Measurements from ENCODE around the gene MBD3L2B. TPM values are rescaled to one million over a fixed set of nuclear protein-coding genes. Genes with fewer than 3 reads are reported as not detected.

The MBD3L2B gene
- total RNA-seq, 1 donor from 2014 or later, result not detected

DNA sequence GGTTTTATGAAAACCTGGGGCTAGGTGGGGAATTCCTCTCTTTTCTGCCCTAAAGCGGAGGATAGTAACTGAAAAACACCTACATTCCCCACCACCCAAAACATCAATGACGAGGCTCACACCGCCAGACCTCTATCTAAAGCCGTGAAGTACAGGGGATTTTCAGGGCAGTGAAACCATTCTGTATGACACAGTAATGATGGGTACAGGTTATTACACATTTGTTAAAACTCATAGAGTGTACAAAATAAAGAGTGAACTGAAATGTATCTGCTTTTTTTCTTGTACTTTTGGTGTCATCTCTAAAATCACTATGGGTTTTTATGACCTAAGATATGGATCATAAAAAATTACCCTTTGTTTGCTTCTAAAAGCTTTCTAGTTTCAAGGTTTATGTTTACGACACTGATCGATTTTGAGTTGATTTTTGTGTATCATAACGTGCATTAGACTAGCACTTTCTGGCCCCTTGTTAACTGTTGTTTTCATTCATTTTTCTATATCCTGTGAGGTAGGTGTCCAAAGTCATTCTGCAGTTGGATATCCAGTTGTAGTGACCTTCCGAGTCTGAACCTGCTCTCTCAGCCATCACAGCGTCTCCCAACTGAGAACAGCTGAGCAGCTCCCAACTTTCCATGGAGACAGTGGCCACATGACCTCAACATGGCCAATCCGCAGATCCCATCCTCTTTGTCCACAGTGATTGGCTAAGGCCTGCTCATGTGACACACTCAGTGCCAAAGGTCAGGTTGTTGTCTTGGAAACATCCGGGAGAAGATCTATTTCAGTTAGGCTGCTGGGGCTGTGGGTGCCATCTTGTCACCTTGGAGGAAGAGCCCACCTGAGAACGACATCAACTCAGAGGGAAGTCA, 10.3 kb downstream of the MBD3L2B start:
- DNase-seq (ENCODE audit: low spot score), result no peak

- DNase-seq (ENCODE audit: low spot score), result no peak
Observed at GRCh38 chr19:7007859-7008258, 13.4 kb downstream of the MBD3L2B start.

- DNase-seq (ENCODE audit: low spot score), result no peak
Observed at GRCh38 chr19:7006135-7006704, 15.0 kb downstream of the MBD3L2B start.

GRCh38 chr19:7004313-7004931, 16.8 kb downstream of the MBD3L2B start:
- DNase-seq (ENCODE audit: low spot score), result no peak

DNA sequence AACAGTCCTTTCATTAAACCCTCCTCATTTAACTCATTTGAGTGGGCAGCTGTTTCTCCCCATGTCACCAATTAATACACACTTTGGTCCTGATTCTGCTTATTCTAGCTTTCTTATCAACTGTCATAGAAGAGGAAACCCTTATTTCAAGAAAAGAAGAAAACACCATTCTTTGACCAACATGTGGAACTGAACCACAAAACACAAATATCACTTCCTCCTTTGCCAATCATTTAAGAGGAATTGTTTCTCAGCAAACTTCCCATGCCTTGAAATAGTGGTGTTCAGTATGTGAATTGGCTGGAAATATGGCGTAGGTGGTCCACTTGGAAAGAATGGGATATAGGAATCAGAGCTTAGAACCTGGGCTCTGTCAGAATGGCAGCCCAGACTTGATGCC, 20.4 kb downstream of the MBD3L2B start:
- DNase-seq (ENCODE audit: low spot score), result no peak

GRCh38 chr19:7000333-7000732, 20.9 kb downstream of the MBD3L2B start:
- no peak for DNase-seq (ENCODE audit: low spot score)

DNA sequence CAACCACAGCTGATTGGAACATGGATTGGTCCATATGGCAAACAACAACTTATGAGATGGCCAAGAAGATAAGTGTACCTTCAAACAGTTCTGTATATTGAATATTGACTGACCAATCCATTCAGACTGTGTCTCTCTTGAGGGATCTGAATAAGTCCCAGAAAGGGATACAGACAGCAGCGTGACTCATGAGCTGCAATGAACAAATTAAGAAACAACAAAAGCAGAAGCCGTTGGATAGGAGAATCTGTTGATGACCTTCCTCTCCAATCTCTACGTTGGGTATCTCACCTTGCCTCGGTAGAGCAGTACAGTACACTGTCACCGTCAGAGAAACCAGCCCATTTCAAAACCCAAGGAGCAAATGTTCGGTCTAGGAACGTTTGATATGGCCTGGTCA, 21.3 kb downstream of the MBD3L2B start:
- DNase-seq (ENCODE audit: low spot score), result no peak

GRCh38 chr19:6997679-6998445, 23.4 kb downstream of the MBD3L2B start:
- DNase-seq (ENCODE audit: low spot score), result no peak

DNA sequence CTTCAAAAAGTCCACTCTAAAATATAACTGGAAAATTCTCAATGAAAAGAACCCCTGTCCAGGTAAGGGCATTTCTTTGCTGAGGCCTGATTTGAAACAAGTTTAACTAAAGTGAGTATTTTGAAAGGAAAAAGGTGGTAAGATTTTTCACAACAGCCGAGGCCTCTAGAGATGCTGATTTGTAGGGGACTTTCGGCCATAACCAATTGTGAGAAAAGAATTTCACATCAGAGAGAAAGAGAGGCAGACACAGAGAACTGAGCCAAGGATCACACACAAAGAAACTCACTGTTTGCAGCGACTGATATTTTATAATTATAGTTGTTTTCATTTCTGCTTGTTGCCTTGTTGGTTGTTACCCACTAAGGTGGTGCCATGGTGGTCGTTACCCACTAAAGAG, 24.4 kb downstream of the MBD3L2B start:
- DNase-seq (ENCODE audit: low spot score), result no peak

DNA sequence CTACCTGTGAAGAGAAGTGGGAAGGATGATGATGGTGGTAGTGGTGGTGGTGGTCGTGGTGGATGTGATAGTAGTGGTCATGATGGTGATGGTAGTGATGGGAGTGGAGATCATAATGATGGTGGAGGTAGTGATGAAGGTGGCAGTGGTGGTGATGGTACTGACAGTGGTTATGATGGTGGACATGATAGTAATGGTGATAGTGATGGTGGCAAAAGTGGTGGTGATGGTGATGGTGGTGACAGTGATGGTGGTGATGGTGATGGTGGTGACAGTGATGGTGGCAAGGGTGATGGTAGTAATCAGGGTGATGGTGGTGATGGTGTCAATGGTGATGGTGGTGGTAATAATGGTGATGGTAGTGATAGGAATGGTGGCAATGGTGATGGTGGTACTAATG, 26.2 kb downstream of the MBD3L2B start:
- no peak for DNase-seq (ENCODE audit: low spot score)

DNA sequence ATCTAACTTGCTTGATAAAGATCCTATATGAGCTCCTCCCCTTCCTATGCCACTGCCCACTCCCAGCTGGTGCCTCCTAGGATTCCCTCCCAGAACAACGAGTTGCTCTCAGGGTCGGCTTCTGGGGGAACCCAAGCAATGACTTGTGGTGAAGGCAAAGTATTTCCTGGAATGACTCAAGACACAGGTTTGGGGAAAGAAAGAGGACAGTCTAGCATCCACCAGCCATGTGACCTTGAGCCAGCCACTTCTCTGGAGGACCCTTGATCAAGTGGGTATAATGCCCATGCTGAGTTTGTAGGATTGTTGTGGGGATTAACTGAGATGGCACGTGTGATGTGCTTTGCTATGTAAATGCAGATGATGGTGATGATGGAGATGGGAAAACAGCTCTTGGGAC, 33.0 kb downstream of the MBD3L2B start:
- no peak for DNase-seq (ENCODE audit: low spot score)

- DNase-seq (ENCODE audit: low spot score), result no peak
Observed at GRCh38 chr19:6987850-6988249, 33.4 kb downstream of the MBD3L2B start.

GRCh38 chr19:6983448-6983847, 37.8 kb downstream of the MBD3L2B start:
- no peak for DNase-seq (ENCODE audit: low spot score)

DNA sequence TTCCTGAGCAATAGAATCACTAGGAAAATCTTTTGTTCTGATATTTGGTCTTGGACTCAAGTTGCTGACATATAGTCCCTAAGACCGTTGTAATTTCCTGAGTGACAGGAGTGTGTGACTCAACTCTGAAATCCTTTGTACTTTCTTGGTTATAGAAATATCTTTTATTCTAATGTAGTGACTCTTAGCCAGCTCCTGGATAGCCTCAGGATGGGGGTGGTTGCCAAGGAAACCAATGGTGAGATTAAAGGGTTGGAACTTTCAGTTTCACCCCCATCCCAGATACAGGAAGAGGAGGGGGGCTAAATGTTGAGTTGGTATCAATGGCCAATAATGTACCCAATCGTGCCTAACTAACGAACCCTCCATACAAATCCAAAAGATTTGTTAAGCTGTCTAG, 41.8 kb downstream of the MBD3L2B start:
- DNase-seq (ENCODE audit: low spot score), result no peak

- DNase-seq (ENCODE audit: low spot score), result no peak
Observed at GRCh38 chr19:6976197-6976596, 45.0 kb downstream of the MBD3L2B start.

- no peak for DNase-seq (ENCODE audit: low spot score)
Observed at GRCh38 chr19:6971366-6971765, 49.9 kb downstream of the MBD3L2B start.

DNA sequence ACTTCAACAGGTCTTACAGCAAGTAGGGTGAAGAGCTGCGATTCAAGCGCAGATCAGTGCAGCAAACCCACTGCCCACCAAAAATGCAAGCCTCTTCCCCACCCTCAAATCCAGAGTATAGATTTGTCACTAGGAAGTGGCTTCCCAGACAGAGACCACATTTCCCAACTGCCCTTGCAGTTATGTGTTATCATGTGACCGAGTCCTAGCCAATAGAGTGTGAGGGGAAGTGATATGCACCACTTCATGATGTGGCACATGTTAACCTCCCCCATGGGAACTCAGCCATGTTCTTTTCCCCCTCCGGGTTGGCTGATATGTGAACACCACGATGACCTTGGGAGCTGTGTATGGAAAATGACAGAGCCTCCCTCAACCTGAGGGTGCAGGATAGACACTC, 50.8 kb downstream of the MBD3L2B start:
- no peak for DNase-seq (ENCODE audit: low spot score)

DNA sequence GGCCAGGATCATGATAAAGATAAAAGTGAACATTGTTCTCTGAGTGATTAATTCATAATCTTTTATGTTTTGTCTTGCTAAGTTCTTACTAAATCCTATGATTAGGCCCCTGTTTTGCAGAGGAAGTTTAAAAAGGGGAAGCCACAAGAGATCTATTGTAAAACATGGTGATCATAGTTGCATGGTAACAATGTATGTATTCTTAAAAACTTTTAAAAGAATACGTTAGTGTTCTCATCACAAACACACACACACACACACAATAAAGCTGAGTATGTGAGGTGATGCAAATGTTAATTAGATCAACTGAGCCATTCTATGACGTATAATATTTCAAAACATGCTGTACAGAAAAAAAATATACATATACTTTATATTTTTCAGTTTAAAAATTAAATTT, 51.2 kb downstream of the MBD3L2B start:
- DNase-seq (ENCODE audit: low spot score), result no peak

GRCh38 chr19:6969490-6969889, 51.7 kb downstream of the MBD3L2B start:
- DNase-seq (ENCODE audit: low spot score), result no peak
